ENCODE data around the gene KCNJ12.
A peak's percentile ranks its signal among the peaks of the same experiment; 100 is the strongest.

KCNJ12 gene

GRCh38 chr17:21373696-21374440 is 2.3 kb upstream of the KCNJ12 start:
- H3K9ac ChIP-seq (ENCODE audit: low read depth, low read length) = no peak overlapping the region
- peaks cover 4% of the 10 kb centered on the region for H3K4me1 ChIP-seq (ENCODE audit: control insufficient read depth, insufficient read depth, low read length)
- no peaks in the 10 kb centered on the region for H3K9me3 ChIP-seq (ENCODE audit: control insufficient read depth, insufficient read depth, low read length)
- H3K36me3 ChIP-seq (ENCODE audit: control insufficient read depth, insufficient read depth, low read length) = no peaks in the 10 kb centered on the region
- no peak overlapping the region for H3K4me3 ChIP-seq (ENCODE audit: low read depth, low read length)
- peaks cover 36% of the 10 kb centered on the region for H3K27me3 ChIP-seq (ENCODE audit: control insufficient read depth, insufficient read depth, low read length)

GRCh38 chr17:21374441-21375161 is 1.6 kb upstream of the KCNJ12 start:
- Histone ChIP-seq H3K9me3 (ENCODE audit: control insufficient read depth, insufficient read depth, low read length) (no peaks in the 10 kb centered on the region), H3K36me3 (ENCODE audit: control insufficient read depth, insufficient read depth, low read length) (no peaks in the 10 kb centered on the region), H3K4me1 (ENCODE audit: control insufficient read depth, insufficient read depth, low read length) (peaks cover 4% of the 10 kb centered on the region), H3K4me3 (ENCODE audit: low read depth, low read length) (no peak overlapping the region), H3K27me3 (ENCODE audit: control insufficient read depth, insufficient read depth, low read length) (peaks cover 40% of the 10 kb centered on the region), H3K9ac (ENCODE audit: low read depth, low read length) (no peak overlapping the region)

- peaks cover 4% of the 10 kb centered on the region for H3K4me1 ChIP-seq (ENCODE audit: control insufficient read depth, insufficient read depth, low read length)
- no peaks in the 10 kb centered on the region for H3K36me3 ChIP-seq (ENCODE audit: control insufficient read depth, insufficient read depth, low read length)
- no peaks in the 10 kb centered on the region for H3K9me3 ChIP-seq (ENCODE audit: control insufficient read depth, insufficient read depth, low read length)
- no peak overlapping the region for H3K4me3 ChIP-seq (ENCODE audit: low read depth, low read length)
- H3K9ac ChIP-seq (ENCODE audit: low read depth, low read length) = no peak overlapping the region
- H3K27me3 ChIP-seq (ENCODE audit: control insufficient read depth, insufficient read depth, low read length) = peaks cover 40% of the 10 kb centered on the region
These were observed 996 bp upstream of the KCNJ12 start for GRCh38 chr17:21375162-21375560.

DNA sequence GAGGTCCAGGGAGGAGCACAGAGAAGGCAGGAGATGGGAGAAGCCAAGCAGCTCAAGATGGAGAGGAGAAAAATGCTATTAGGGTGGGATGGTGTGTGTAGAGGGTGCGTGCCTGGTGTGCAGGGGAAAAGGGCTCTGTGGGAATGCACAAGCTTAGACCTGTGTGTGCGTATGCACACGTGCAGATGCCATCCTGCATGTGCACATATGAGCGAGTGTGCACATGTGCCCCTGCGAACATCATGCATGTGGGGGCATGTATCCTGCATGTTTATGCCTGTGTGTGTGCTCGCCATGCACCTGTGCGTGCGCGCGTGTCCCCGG is 438 bp upstream of the KCNJ12 start:
- H3K36me3 ChIP-seq (ENCODE audit: control insufficient read depth, insufficient read depth, low read length) = no peaks in the 10 kb centered on the region
- H3K9me3 ChIP-seq (ENCODE audit: control insufficient read depth, insufficient read depth, low read length) = no peaks in the 10 kb centered on the region
- peak overlapping the region; percentile 71 for H3K4me3 ChIP-seq (ENCODE audit: low read depth, low read length)
- H3K4me1 ChIP-seq (ENCODE audit: control insufficient read depth, insufficient read depth, low read length) = no peaks in the 10 kb centered on the region
- no peak overlapping the region for H3K9ac ChIP-seq (ENCODE audit: low read depth, low read length)
- H3K27me3 ChIP-seq (ENCODE audit: control insufficient read depth, insufficient read depth, low read length) = peaks cover 40% of the 10 kb centered on the region

DNA sequence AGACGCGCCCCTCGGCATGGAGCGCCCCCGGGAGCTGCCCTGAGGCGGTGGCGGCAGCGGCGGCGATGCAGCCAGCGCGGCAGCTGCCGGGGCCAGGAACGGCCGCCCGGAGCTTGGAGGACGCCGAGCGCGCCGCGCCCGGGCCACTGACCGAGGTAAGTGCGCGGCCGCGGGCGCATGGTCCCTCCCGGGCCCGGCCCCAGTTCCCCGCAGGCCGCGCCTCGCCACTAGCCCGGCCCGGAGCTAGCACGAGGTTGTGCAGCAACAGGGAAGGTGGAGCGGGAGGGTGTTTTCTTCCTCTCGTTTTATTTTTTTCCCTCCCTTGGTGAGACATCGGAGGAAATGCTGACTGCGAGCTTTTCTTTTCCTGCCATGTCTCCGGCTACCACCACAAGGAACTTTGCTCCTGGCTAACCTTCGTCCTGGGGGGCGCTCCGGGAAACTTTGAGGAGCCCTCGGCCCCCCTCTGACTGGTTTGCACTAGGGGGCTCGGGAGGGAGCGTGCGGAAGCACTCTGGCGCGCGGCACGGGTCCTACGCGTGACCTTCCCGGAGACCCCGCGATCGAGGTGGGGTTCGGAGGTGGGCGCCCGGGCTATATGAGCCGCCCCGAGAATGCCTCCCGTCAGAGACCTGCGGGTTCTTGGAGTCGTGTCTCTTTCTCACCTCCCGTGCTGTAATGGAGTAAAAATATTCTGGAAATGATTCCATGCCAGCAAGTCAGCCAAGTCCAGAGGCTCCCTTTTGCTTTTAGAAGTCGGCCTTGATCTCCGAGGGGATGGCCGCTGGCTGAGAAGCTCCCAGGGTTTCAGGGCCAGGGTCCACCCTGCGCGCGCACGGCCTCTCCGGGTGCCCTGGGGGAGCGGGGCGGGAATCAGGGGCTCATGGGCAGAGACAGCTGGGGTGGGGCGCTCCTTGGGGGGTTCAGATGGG is 868 bp downstream of the KCNJ12 start:
- H3K4me3 ChIP-seq (ENCODE audit: low read depth, low read length) = peak overlapping the region; percentile 71
- H3K27me3 ChIP-seq (ENCODE audit: control insufficient read depth, insufficient read depth, low read length) = peaks cover 40% of the 10 kb centered on the region
- H3K9ac ChIP-seq (ENCODE audit: low read depth, low read length) = no peak overlapping the region

GRCh38 chr17:21377705-21378396 is 1.7 kb downstream of the KCNJ12 start:
- no peaks in the 10 kb centered on the region for H3K36me3 ChIP-seq (ENCODE audit: control insufficient read depth, insufficient read depth, low read length)
- H3K4me3 ChIP-seq (ENCODE audit: low read depth, low read length) = peak overlapping the region; percentile 71
- H3K9me3 ChIP-seq (ENCODE audit: control insufficient read depth, insufficient read depth, low read length) = no peaks in the 10 kb centered on the region
- H3K9ac ChIP-seq (ENCODE audit: low read depth, low read length) = no peak overlapping the region
- H3K4me1 ChIP-seq (ENCODE audit: control insufficient read depth, insufficient read depth, low read length) = no peaks in the 10 kb centered on the region
- peaks cover 40% of the 10 kb centered on the region for H3K27me3 ChIP-seq (ENCODE audit: control insufficient read depth, insufficient read depth, low read length)

More for the DNA sequence above, 868 bp downstream of the KCNJ12 start:
- H3K9me3 ChIP-seq (ENCODE audit: control insufficient read depth, insufficient read depth, low read length) = no peaks in the 10 kb centered on the region
- H3K4me1 ChIP-seq (ENCODE audit: control insufficient read depth, insufficient read depth, low read length) = no peaks in the 10 kb centered on the region
- no peaks in the 10 kb centered on the region for H3K36me3 ChIP-seq (ENCODE audit: control insufficient read depth, insufficient read depth, low read length)

DNA sequence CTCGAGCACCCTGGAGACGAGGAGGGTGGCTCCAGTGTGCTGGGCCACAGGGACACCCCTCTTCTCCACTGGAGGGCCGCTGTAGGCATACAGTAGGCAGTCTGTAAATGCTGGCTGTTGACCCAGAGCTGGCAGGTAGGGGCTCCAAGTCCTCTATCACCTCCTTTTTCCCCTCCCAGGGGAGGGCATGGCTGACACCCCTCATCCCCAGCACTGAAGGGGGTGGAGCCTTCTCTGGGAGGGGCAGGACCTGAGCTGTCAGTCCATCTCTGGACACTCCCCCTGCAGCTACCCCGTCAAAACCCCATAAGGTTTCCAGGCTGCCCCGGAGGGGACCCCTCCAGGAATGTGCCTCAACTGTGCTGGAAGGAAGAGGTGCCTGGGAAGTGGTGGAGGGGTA is 2.4 kb downstream of the KCNJ12 start:
- Histone ChIP-seq H3K36me3 (ENCODE audit: control insufficient read depth, insufficient read depth, low read length) (no peaks in the 10 kb centered on the region), H3K27me3 (ENCODE audit: control insufficient read depth, insufficient read depth, low read length) (peaks cover 40% of the 10 kb centered on the region), H3K9ac (ENCODE audit: low read depth, low read length) (no peak overlapping the region), H3K4me1 (ENCODE audit: control insufficient read depth, insufficient read depth, low read length) (no peaks in the 10 kb centered on the region), H3K9me3 (ENCODE audit: control insufficient read depth, insufficient read depth, low read length) (no peaks in the 10 kb centered on the region), H3K4me3 (ENCODE audit: low read depth, low read length) (peak overlapping the region; percentile 71)

DNA sequence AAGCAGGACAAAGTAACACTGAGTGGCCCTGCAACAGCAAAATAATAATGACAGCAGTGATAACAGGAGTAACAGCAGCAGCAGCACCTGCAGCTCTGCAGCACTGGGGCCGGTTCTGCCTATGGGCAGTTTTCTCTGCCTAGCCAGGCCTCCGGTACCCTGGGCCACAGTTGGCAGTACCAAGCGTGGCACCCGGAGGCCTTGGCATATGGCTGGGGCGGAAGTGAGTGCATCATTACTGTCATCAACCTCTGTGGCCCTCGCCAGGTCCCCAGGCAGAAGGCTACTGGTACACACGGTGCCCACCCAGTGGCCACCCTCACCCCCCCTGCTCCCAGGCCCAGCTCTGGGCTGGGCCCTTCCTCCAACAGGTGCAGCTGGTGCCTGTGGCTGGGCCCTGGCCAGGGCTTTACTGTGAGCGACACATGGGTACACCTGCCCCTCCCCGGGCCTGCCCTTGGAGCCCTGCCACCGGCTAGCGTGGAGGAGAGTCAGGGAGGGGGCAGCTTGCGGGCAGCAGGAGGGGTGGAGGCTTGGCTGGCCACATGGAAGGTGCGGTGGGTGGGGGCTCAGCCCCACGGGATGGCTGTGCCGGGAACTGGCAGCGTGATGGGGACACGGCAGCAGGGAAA is 3.0 kb downstream of the KCNJ12 start:
- Histone ChIP-seq H3K4me3 (ENCODE audit: low read depth, low read length) (no peak overlapping the region), H3K9ac (ENCODE audit: low read depth, low read length) (no peak overlapping the region), H3K9me3 (ENCODE audit: control insufficient read depth, insufficient read depth, low read length) (no peaks in the 10 kb centered on the region), H3K36me3 (ENCODE audit: control insufficient read depth, insufficient read depth, low read length) (no peaks in the 10 kb centered on the region), H3K27me3 (ENCODE audit: control insufficient read depth, insufficient read depth, low read length) (peaks cover 40% of the 10 kb centered on the region), H3K4me1 (ENCODE audit: control insufficient read depth, insufficient read depth, low read length) (no peaks in the 10 kb centered on the region)

DNA sequence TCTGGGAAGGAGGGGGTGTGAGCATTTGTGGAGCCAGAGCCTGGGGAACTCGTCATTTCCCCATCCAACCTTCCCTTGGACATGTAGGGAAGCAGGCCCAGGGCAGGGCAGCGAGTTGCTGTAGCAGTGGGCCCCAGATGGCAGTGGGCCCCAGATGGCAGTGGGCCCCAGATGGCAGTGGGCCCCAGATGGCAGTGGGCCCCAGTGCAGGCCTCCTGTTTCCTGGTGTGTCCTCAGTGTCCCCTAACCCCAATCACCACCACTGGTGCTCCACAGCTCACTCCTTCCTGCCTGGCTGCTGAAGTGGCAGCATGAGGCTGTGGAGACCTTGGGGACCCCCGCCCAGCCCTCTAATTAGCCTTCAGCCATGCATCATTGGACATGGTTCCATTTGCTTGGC is 4.5 kb downstream of the KCNJ12 start:
- Histone ChIP-seq H3K36me3 (ENCODE audit: control insufficient read depth, insufficient read depth, low read length) (no peaks in the 10 kb centered on the region), H3K27me3 (ENCODE audit: control insufficient read depth, insufficient read depth, low read length) (peaks cover 28% of the 10 kb centered on the region), H3K9ac (ENCODE audit: low read depth, low read length) (no peak overlapping the region), H3K9me3 (ENCODE audit: control insufficient read depth, insufficient read depth, low read length) (no peaks in the 10 kb centered on the region), H3K4me3 (ENCODE audit: low read depth, low read length) (no peak overlapping the region), H3K4me1 (ENCODE audit: control insufficient read depth, insufficient read depth, low read length) (no peaks in the 10 kb centered on the region)

DNA sequence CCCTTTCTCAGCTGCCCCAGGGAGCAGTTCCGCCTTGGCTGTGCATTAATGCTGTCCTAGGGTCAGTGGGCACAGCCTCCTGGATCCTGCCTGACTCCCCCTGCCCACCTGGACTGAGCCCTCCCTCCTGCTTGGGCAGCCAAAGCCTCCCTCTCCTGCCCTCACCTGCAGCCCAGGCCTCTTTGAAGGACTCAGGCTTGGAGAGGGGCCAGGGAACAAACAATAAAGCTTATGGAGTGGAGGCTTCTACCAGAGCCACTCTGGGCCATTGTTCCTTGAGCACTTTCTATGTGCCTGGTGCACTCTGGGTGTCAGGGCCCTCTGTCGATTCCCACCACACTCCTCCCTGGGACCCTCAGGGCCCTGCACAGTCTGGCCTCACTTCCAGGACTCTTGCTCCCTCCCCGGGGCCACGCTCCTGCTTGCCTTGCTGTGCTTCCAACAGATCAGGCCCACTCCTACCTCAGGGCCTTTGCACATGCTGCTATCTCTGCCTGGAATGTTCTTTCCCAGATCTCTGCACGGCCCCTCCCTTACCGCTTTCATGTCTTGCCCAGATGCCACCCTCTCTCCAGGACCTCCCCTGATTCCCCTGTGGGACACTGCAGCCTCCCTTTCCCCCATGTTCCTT is 5.0 kb downstream of the KCNJ12 start:
- Histone ChIP-seq H3K4me3 (ENCODE audit: low read depth, low read length) (no peak overlapping the region), H3K9me3 (ENCODE audit: control insufficient read depth, insufficient read depth, low read length) (no peaks in the 10 kb centered on the region), H3K27me3 (ENCODE audit: control insufficient read depth, insufficient read depth, low read length) (peaks cover 25% of the 10 kb centered on the region), H3K9ac (ENCODE audit: low read depth, low read length) (no peak overlapping the region), H3K36me3 (ENCODE audit: control insufficient read depth, insufficient read depth, low read length) (no peaks in the 10 kb centered on the region), H3K4me1 (ENCODE audit: control insufficient read depth, insufficient read depth, low read length) (no peaks in the 10 kb centered on the region)

All from iPS-15b (cell line).